ENCODE results near the gene NELL1.
"Not testable (repeated sequence)": the region's sequence is repeated elsewhere in the genome, so short reads cannot be mapped to it uniquely, and the experiment has no call there.

Gene NELL1

GRCh38 chr11:21225860-21226259 lies 556.5 kb downstream of the NELL1 start:
- DNase-seq (ENCODE audit: low spot score) = no peak

- no peak for DNase-seq (ENCODE audit: low spot score)
Observed at GRCh38 chr11:21229224-21229623, 559.8 kb downstream of the NELL1 start.

- no peak for DNase-seq (ENCODE audit: low spot score)
Observed at GRCh38 chr11:21250196-21250595, 580.8 kb downstream of the NELL1 start.

GRCh38 chr11:21254055-21254454 lies 584.7 kb downstream of the NELL1 start:
- no peak for DNase-seq (ENCODE audit: low spot score)

GRCh38 chr11:21254790-21255189 lies 585.4 kb downstream of the NELL1 start:
- DNase-seq (ENCODE audit: low spot score) = no peak

- DNase-seq (ENCODE audit: low spot score) = no peak
Observed at GRCh38 chr11:21257461-21257860, 588.1 kb downstream of the NELL1 start.

- DNase-seq (ENCODE audit: low spot score) = no peak
Observed at GRCh38 chr11:21258414-21258813, 589.0 kb downstream of the NELL1 start.

- DNase-seq (ENCODE audit: low spot score) = no peak
Observed at GRCh38 chr11:21260101-21260500, 590.7 kb downstream of the NELL1 start.

GRCh38 chr11:21262992-21263391 lies 593.6 kb downstream of the NELL1 start:
- no peak for DNase-seq (ENCODE audit: low spot score)

- DNase-seq (ENCODE audit: low spot score) = no peak
Observed at GRCh38 chr11:21264125-21264524, 594.7 kb downstream of the NELL1 start.

- DNase-seq (ENCODE audit: low spot score) = no peak
Observed at GRCh38 chr11:21268036-21268435, 598.6 kb downstream of the NELL1 start.

- not testable (repeated sequence) for DNase-seq (ENCODE audit: low spot score)
Observed at GRCh38 chr11:21272139-21272538, 602.8 kb downstream of the NELL1 start.

GRCh38 chr11:21278840-21279239 lies 609.5 kb downstream of the NELL1 start:
- DNase-seq (ENCODE audit: low spot score) = no peak

GRCh38 chr11:21285104-21285503 lies 615.7 kb downstream of the NELL1 start:
- no peak for DNase-seq (ENCODE audit: low spot score)

GRCh38 chr11:21289686-21290085 lies 620.3 kb downstream of the NELL1 start:
- no peak for DNase-seq (ENCODE audit: low spot score)

- DNase-seq (ENCODE audit: low spot score) = no peak
Observed at GRCh38 chr11:21295508-21295907, 626.1 kb downstream of the NELL1 start.

- no peak for DNase-seq (ENCODE audit: low spot score)
Observed at GRCh38 chr11:21301981-21302380, 632.6 kb downstream of the NELL1 start.

- no peak for DNase-seq (ENCODE audit: low spot score)
Observed at GRCh38 chr11:21306739-21307358, 637.5 kb downstream of the NELL1 start.

- DNase-seq (ENCODE audit: low spot score) = no peak
Observed at GRCh38 chr11:21307874-21308273, 638.5 kb downstream of the NELL1 start.

- no peak for DNase-seq (ENCODE audit: low spot score)
Observed at GRCh38 chr11:21316591-21316990, 647.2 kb downstream of the NELL1 start.

GRCh38 chr11:21321072-21321471 lies 651.7 kb downstream of the NELL1 start:
- no peak for DNase-seq (ENCODE audit: low spot score)

GRCh38 chr11:21321530-21321929 lies 652.1 kb downstream of the NELL1 start:
- DNase-seq (ENCODE audit: low spot score) = no peak

- DNase-seq (ENCODE audit: low spot score) = no peak
Observed at GRCh38 chr11:21323617-21324016, 654.2 kb downstream of the NELL1 start.

- no peak for DNase-seq (ENCODE audit: low spot score)
Observed at GRCh38 chr11:21343204-21343603, 673.8 kb downstream of the NELL1 start.

- no peak for DNase-seq (ENCODE audit: low spot score)
Observed at GRCh38 chr11:21346361-21346760, 677.0 kb downstream of the NELL1 start.

Data from HuH-7.5 (cell line).